GM13977 (cell line): ENCODE results near the gene RNH1.

Source experiments
- DNase-seq: peaks from one replicate; pipeline ENCODE4 v3.0.0; 2012; ENCODE audit warnings: low spot score
- in situ Hi-C: fragments of 300-500 bp; cut with MboI; formaldehyde crosslinking; loops from one replicate; pipeline ENCODE4 v1.12.0; 2022; ENCODE audit warnings: low sequenced_read_pairs, low pct_unique_long_range_greater_than_20kb, mixed read lengths, inconsistent platforms; ENCODE audit not compliant: unreplicated experiment
- TF ChIP-seq, protein P1 (sequence below): IDR thresholded peaks from 2 replicates; pipeline ENCODE4 v1.5.1; 2012; ENCODE audit warnings: mild to moderate bottlenecking, control low read depth; ENCODE audit not compliant: insufficient read depth; ENCODE audit errors: extremely low read depth, missing control alignments

RNH1 gene

DNA sequence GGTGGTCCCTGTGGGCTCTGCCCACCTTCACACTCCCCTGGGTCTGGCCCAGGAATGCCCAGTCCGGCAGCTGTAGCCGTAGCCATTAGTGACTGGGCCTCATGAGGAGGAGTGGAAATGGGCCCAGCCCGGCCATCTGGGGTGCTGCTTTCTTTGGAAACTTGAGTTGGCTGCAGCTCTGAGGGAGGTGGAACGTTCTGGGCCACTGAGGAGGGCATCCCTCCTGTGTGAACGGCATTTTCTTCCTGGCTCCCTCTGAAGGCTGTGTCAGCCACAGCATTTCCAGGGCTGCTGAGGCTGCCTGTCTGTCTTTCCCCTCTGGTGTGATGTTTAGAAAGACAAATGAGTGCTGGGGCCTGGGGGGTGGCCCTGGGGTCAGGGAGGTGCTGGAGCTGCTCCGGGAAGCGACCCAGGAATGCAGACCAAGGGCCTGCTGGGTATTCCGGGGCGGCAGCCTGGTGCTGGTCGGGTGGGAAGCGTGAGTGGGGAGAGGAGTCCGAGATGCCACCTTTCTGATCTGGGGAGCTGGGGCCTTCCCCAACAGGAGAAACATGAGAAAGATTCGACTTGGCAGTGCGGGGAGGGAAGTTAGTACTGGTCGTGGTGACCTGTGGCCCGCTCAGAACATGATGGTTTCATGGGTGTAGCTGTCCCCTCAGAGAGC is 29.9 kb downstream of the RNH1 start:
- TF ChIP-seq, protein P1, sequence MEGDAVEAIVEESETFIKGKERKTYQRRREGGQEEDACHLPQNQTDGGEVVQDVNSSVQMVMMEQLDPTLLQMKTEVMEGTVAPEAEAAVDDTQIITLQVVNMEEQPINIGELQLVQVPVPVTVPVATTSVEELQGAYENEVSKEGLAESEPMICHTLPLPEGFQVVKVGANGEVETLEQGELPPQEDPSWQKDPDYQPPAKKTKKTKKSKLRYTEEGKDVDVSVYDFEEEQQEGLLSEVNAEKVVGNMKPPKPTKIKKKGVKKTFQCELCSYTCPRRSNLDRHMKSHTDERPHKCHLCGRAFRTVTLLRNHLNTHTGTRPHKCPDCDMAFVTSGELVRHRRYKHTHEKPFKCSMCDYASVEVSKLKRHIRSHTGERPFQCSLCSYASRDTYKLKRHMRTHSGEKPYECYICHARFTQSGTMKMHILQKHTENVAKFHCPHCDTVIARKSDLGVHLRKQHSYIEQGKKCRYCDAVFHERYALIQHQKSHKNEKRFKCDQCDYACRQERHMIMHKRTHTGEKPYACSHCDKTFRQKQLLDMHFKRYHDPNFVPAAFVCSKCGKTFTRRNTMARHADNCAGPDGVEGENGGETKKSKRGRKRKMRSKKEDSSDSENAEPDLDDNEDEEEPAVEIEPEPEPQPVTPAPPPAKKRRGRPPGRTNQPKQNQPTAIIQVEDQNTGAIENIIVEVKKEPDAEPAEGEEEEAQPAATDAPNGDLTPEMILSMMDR = no peak
- no peak for DNase-seq
- in situ Hi-C loops = no loop called here

DNA sequence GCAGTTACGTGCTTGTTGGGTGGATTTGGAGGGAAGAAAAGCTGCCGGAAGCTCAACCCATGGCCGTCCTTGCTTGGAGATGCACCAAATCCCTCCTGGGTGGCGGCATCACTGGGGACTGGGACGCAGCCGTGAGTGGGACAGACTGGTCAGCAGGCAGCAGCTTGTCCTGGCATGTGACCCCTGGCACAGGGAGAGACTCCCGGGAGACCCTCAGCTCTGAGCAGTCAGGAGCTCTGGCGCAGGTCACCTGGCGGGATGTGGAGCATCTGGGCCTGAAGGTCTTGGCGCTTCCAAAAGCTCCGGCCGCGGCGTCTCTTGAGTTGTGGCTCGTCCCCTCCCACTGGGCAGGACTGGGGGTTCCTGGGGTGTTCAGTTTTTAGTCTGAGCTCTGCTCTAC is 30.6 kb downstream of the RNH1 start:
- TF ChIP-seq, protein P1 = no peak
- in situ Hi-C loops = no loop called here
- DNase-seq = no peak

GRCh38 chr11:475941-476340 is 31.1 kb downstream of the RNH1 start:
- in situ Hi-C loops = no loop called here
- DNase-seq = no peak
- TF ChIP-seq, protein P1 = no peak

DNA sequence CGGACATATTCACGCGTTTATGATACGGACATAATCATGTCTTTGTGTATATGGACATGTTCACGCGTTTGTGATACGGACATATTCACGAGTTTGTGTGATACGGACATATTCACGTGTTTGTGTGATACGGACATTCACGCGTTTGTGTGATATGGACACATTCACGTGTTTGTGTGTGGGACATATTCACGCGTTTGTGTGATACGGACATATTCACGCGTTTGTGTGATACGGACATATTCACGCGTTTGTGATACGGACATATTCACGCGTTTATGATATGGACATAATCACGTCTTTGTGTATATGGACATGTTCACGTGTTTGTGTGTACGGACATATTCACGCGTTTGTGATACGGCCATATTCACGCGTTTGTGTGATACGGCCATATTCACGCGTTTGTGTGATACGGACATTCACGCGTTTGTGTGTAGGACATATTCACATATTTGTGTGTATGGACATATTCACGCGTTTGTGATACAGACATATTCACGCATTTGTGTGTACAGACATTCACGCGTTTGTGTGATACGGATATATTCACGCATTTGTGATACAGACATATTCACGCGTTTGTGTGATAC is 32.0 kb downstream of the RNH1 start:
- TF ChIP-seq, protein P1 = no peak
- DNase-seq = no peak
- in situ Hi-C loops = no loop called here

GRCh38 chr11:473962-474785 is 32.9 kb downstream of the RNH1 start:
- no peak for DNase-seq
- TF ChIP-seq, protein P1 = no peak
- in situ Hi-C loops = no loop called here

DNA sequence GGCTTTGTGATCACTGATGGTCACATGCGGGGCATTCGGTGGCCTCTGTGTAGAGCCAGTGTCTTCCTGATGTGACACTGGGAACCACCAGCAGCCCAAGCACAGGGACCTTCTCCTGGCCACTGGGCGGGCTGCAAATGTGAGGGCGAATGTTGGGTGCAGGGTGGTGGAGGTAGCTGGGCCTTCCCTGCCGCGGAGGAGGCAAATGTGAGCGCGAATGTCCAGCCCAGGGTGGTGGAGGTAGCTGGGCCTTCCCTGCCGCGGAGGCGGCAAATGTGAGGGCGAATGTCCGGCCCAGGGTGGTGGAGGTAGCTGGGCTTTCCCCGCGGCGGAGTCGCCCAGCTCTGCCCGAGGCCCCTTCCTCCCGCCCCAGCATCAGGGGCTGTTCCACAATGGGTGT is 33.6 kb downstream of the RNH1 start:
- TF ChIP-seq, protein P1 = no peak
- DNase-seq = no peak
- in situ Hi-C loops = no loop called here
